ENCODE results near the gene SSH2. TPM values are rescaled to one million over a fixed set of nuclear protein-coding genes. Genes with fewer than 3 reads are reported as not detected.

SSH2 gene
- total RNA-seq, 1 experiment from 2014 or later = 8.5 TPM

DNA sequence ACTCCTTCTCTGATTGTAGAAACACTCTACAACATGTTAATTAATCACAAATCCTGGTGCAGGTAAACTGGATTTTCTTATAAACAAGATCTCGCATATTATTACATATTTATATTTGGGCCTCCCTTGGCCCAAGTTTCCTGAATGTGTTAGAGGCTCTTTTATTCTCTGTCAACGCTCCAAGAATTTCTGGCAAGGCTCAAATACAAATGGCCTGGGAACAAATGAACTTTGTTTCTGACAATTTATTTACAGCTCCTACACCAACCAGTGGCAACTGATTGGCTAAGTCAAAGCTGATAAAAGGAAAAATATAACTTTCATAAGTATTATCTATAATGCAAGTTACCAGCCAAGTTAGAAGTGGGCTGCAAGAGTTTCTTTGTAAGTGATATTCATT, 242.4 kb downstream of the SSH2 start:
- no peak overlapping the region for H3K4me3 ChIP-seq (ENCODE audit: low read length)
- H2AFZ ChIP-seq (ENCODE audit: low read length) = no peak overlapping the region
- H4K20me1 ChIP-seq (ENCODE audit: low read length) = no peaks in the 10 kb centered on the region
- H3K36me3 ChIP-seq (ENCODE audit: low read depth, low read length) = no peaks in the 10 kb centered on the region; the same call in 1 of the 2 replicates
- no peak overlapping the region for H3K4me2 ChIP-seq (ENCODE audit: low read length)
- ATAC-seq = no peak
- no peak overlapping the region for H3K9ac ChIP-seq (ENCODE audit: low read length)
- no peak overlapping the region for H3K27ac ChIP-seq (ENCODE audit: low read length)
- H3K79me2 ChIP-seq (ENCODE audit: low read length) = no peaks in the 10 kb centered on the region
- intact Hi-C loops (cut with micrococcal nuclease) = no loop called here
- H3K9me2 ChIP-seq (replicated peaks; ENCODE audit: low read length) = no peaks in the 10 kb centered on the region
- POLR2A ChIA-PET (ENCODE audit: unreplicated experiment) = no interaction called here
- no peak for TF ChIP-seq EZH2 (IDR thresholded peaks at IDR 0.05; ENCODE audit: low read length, unreplicated experiment)
- TF ChIP-seq, protein P1, sequence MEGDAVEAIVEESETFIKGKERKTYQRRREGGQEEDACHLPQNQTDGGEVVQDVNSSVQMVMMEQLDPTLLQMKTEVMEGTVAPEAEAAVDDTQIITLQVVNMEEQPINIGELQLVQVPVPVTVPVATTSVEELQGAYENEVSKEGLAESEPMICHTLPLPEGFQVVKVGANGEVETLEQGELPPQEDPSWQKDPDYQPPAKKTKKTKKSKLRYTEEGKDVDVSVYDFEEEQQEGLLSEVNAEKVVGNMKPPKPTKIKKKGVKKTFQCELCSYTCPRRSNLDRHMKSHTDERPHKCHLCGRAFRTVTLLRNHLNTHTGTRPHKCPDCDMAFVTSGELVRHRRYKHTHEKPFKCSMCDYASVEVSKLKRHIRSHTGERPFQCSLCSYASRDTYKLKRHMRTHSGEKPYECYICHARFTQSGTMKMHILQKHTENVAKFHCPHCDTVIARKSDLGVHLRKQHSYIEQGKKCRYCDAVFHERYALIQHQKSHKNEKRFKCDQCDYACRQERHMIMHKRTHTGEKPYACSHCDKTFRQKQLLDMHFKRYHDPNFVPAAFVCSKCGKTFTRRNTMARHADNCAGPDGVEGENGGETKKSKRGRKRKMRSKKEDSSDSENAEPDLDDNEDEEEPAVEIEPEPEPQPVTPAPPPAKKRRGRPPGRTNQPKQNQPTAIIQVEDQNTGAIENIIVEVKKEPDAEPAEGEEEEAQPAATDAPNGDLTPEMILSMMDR (conservative IDR thresholded peaks at IDR 0.05; ENCODE audit: low read depth, low read length) = no peak
- no peak for TF ChIP-seq EZH2phosphoT487 (IDR thresholded peaks at IDR 0.05; ENCODE audit: borderline replicate concordance, low read length)
- no peaks in the 10 kb centered on the region for H3F3A ChIP-seq (ENCODE audit: low read length, unreplicated experiment)
- H3K27me3 ChIP-seq (ENCODE audit: low read length) = no peaks in the 10 kb centered on the region
- no peaks in the 10 kb centered on the region for H3K9me3 ChIP-seq (ENCODE audit: low read length)
- no peak for DNase-seq
- CTCF ChIA-PET = no interaction called here
- peaks cover 4% of the 10 kb centered on the region for H3K4me1 ChIP-seq (ENCODE audit: insufficient read depth, low read length)
- BruUV-seq (replicated peaks) = no TSS peak

DNA sequence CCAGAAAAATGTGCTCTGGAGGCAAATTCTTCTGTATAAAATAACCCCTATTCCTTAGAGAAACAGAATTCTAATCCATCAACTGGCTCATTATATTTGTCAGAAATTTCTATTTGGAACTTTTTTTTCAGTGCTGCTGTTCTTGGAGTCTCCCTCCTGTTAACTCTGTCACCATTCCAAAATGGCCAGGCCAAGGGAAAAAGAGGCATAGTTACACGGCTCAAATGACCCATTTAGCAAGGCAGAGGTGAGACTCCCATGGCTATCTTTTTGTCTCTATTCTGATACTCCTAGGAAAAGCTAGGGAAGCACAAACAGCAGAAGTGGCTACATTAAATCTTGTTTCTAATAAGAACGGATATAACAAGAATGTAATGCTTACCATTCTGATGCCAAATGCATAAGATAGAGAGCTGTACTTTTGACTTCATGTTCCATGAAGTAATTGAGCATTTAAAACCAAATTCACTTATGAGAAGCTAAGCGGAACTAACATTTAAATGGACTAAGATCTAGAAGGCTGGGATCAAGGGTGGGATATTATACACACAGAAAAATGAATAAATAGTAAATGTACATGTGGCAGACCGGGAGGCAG, 242.9 kb downstream of the SSH2 start:
- Histone ChIP-seq H4K20me1 (ENCODE audit: low read length) (no peaks in the 10 kb centered on the region), H3K9me3 (ENCODE audit: low read length) (no peaks in the 10 kb centered on the region), H3K4me2 (ENCODE audit: low read length) (no peak overlapping the region), H3K4me1 (ENCODE audit: insufficient read depth, low read length) (no peaks in the 10 kb centered on the region), H2AFZ (ENCODE audit: low read length) (no peak overlapping the region), H3K27ac (ENCODE audit: low read length) (no peak overlapping the region), H3K36me3 (ENCODE audit: low read depth, low read length) (no peaks in the 10 kb centered on the region; the same call in 1 of the 2 replicates), H3K4me3 (ENCODE audit: low read length) (no peak overlapping the region), H3F3A (ENCODE audit: low read length, unreplicated experiment) (no peaks in the 10 kb centered on the region), H3K9me2 (replicated peaks; ENCODE audit: low read length) (no peaks in the 10 kb centered on the region), H3K9ac (ENCODE audit: low read length) (no peak overlapping the region), H3K27me3 (ENCODE audit: low read length) (no peaks in the 10 kb centered on the region), H3K79me2 (ENCODE audit: low read length) (no peaks in the 10 kb centered on the region)
- TF ChIP-seq EZH2 (IDR thresholded peaks at IDR 0.05; ENCODE audit: low read length, unreplicated experiment) (no peak), EZH2phosphoT487 (IDR thresholded peaks at IDR 0.05; ENCODE audit: borderline replicate concordance, low read length) (no peak)
- TF ChIP-seq, protein P1 (conservative IDR thresholded peaks at IDR 0.05; ENCODE audit: low read depth, low read length) = no peak
- POLR2A ChIA-PET (ENCODE audit: unreplicated experiment) = no interaction called here
- no TSS peak for BruUV-seq (replicated peaks)
- CTCF ChIA-PET = no interaction called here
- DNase-seq (no peak), ATAC-seq (no peak)
- intact Hi-C loops (cut with micrococcal nuclease) = no loop called here

DNA sequence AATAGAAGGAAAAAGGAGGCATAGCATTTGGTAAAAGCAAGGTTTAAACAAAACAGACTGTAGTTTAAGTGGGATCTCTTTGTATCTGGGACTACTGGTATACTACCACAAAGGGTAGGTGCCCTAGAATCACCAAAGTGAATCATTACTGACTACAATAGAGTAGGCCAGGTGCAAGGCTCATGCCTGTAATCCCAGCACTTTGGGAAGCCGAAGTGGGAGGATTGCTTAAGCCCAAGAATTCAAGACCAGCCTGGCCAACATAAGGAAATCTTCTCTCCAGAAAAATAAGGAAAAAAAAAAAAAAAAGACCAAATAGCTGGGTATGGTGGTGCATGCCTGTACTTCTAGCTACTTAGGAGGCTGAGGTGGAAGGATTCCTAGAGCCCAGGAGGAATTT, 246.5 kb downstream of the SSH2 start:
- Histone ChIP-seq H4K20me1 (ENCODE audit: low read length) (no peaks in the 10 kb centered on the region), H3K79me2 (ENCODE audit: low read length) (no peaks in the 10 kb centered on the region), H2AFZ (ENCODE audit: low read length) (no peak overlapping the region), H3K4me1 (ENCODE audit: insufficient read depth, low read length) (no peaks in the 10 kb centered on the region), H3K9me2 (replicated peaks; ENCODE audit: low read length) (no peaks in the 10 kb centered on the region), H3K9me3 (ENCODE audit: low read length) (no peaks in the 10 kb centered on the region), H3K36me3 (ENCODE audit: low read depth, low read length) (no peaks in the 10 kb centered on the region; the same call in 1 of the 2 replicates), H3K4me2 (ENCODE audit: low read length) (no peak overlapping the region), H3K9ac (ENCODE audit: low read length) (no peak overlapping the region), H3K4me3 (ENCODE audit: low read length) (no peak overlapping the region), H3K27me3 (ENCODE audit: low read length) (no peaks in the 10 kb centered on the region), H3F3A (ENCODE audit: low read length, unreplicated experiment) (no peaks in the 10 kb centered on the region), H3K27ac (ENCODE audit: low read length) (no peak overlapping the region)
- TF ChIP-seq EZH2 (IDR thresholded peaks at IDR 0.05; ENCODE audit: low read length, unreplicated experiment) = no peak
- TF ChIP-seq, protein P1 (conservative IDR thresholded peaks at IDR 0.05; ENCODE audit: low read depth, low read length) = no peak
- no peak for TF ChIP-seq EZH2phosphoT487 (IDR thresholded peaks at IDR 0.05; ENCODE audit: borderline replicate concordance, low read length)
- ATAC-seq (no peak), DNase-seq (no peak)
- no TSS peak for BruUV-seq (replicated peaks)
- ChIA-PET CTCF (no interaction called here), POLR2A (ENCODE audit: unreplicated experiment) (interaction anchor here (0.6 kb wide), 1 partner anchor 81 kb away, joined by 12 read pairs; no protein-coding TSS in a partner anchor)
- intact Hi-C loops (cut with micrococcal nuclease) = no loop called here

Measured in PC-3 (cell line).